Ovary (tissue), 9 donors: ENCODE measurements around the gene CLDN9. TPM values are rescaled to one million over a fixed set of nuclear protein-coding genes. Genes with fewer than 3 reads are reported as not detected.

ENCODE experiments used
- DNase-seq, 5 donors: peaks; one replicate each; pipeline ENCODE4 v3.0.0-alpha.2; 2019 to 2020
- H3K27ac ChIP-seq, 2 donors: fragments of 200-600 bp; one replicate each; pipeline versions ENCODE4 v1.5.1 to v1.8.0; 2019 to 2022
- H3K27me3 ChIP-seq: fragments of 200-600 bp; one replicate; pipeline ENCODE4 v1.8.0; 2022
- H3K36me3 ChIP-seq: fragments of 200-600 bp; sonication (generic); one replicate; pipeline ENCODE4 v1.5.1; 2019
- H3K4me1 ChIP-seq: one replicate; pipeline ENCODE4 v1.8.1; 2013; ENCODE audit warnings: mild to moderate bottlenecking, moderate library complexity; ENCODE audit not compliant: insufficient read depth
- H3K4me3 ChIP-seq: fragments of 200-600 bp; sonication (generic); one replicate; pipeline ENCODE4 v1.5.1; 2017
- H3K9me3 ChIP-seq, 2 donors: fragments of 200-600 bp in 1 of 2; sonication (generic) in 1 of 2; one replicate each; pipeline versions ENCODE4 v1.5.1 to v1.8.1; 2013 to 2019; ENCODE audit warnings: mild to moderate bottlenecking in 1 of 2, moderate library complexity in 1 of 2
- CTCF ChIP-seq, 3 donors: fragments of 450-650 bp in 2 of 3; fragments of 200-600 bp in 1 of 3; IDR thresholded peaks; one replicate each; pipeline versions ENCODE4 v1.5.1 to v1.8.0; 2016 to 2022; ENCODE audit warnings: antibody characterized with exemption in 3 of 3, mild to moderate bottlenecking in 1 of 3
- EP300 ChIP-seq: sonication (generic); formaldehyde crosslinking; IDR thresholded peaks from one replicate; pipeline ENCODE4 v1.6.1; 2017; ENCODE audit warnings: antibody characterized with exemption
- POLR2A ChIP-seq: fragments of 450-650 bp; IDR thresholded peaks from one replicate; pipeline ENCODE4 v1.6.1; 2017; ENCODE audit warnings: antibody characterized with exemption, mild to moderate bottlenecking, moderate library complexity
- WGBS, 3 donors: extraction: QIAGEN DNeasy Blood & Tissue Kit in 1 of 3; methylation state at CpG; one replicate each; pipeline versions ENCODE4 v1.1.5 to v1.1.7; 2013 to 2017; 5-methylcytosine and 5-hydroxymethylcytosine counted together
- intact Hi-C, 4 donors: fragments of 100-400 bp; cut with DNase I; formaldehyde crosslinking; loops; one replicate each; pipeline versions ENCODE4 v1.11.0 to v1.15.1; 2022 to 2023
- polyA plus RNA-seq, 2 donors: library from polyadenylated mRNA; stranded (reverse); fragments of 200-250 nt in 1 of 2; fragments of 350-450 nt in 1 of 2; fragmentation: Illumina TruSeq in 1 of 2; extraction: RNeasy Lipid Tissue Mini Kit (QIAGEN cat#74804) in 1 of 2; gene quantifications; one replicate each; pipeline ENCODE4 v1.2.3, GENCODE V29; 2013 to 2014
- total RNA-seq, 7 donors: library from RNA; depleted of rRNA in 2 of 7; stranded (reverse); fragments of >200 nt in 2 of 7; fragmentation: NEBNext Ultra II Directional in 3 of 7; extraction: Animal tissue kit (Norgen Biotek cat#: 25700) in 3 of 7; gene quantifications; one replicate each; pipeline versions ENCODE4 v1.1.0 to v1.2.4, GENCODE V29; 2016 to 2023
- donor health status: DM: no; HTN: no; CAD: no; lungs with moderate emphysema.
- donor health status: DM: no; HTN: no; CAD: no.
- donor health status: Bipolar disorder and iron deficiency.
- donor health status: DM: yes; HTN: yes; CAD: no.
- donor health status: DM: no; HTN: no; CAD: no.
- donor health status: DM: yes; HTN: yes; CAD: no.

CLDN9 gene
- total and polyA plus RNA-seq, 9 donors: 0.11 to 0.24 (median 0.19) TPM; not detected in 5

- no peaks in the 10 kb centered on the region for H3K27me3 ChIP-seq
- 64 to 67% (median 65%) methylated on average over 10 of the region's 10 CpGs for WGBS, 3 donors
These were observed 21.8 kb upstream of the CLDN9 start for GRCh38 chr16:2990891-2991290.

GRCh38 chr16:2991566-2992261 is 21.0 kb upstream of the CLDN9 start:
- Histone ChIP-seq H3K36me3 (no peaks in the 10 kb centered on the region), H3K9me3 (no peaks in the 10 kb centered on the region), H3K27me3 (no peaks in the 10 kb centered on the region), H3K4me1 (no peaks in the 10 kb centered on the region), H3K4me3 (no peak overlapping the region), H3K27ac (no peak overlapping the region)
- intact Hi-C loops: no loop called here
- 82 to 85% (median 85%) methylated on average over 12 of the region's 12 CpGs for WGBS, 3 donors
- no peak for DNase-seq
- no peak for TF ChIP-seq EP300

More at GRCh38 chr16:2990891-2991290, 21.8 kb upstream of the CLDN9 start:
- H3K27ac ChIP-seq: no peak overlapping the region
- no peaks in the 10 kb centered on the region for H3K9me3 ChIP-seq
- no peak overlapping the region for H3K4me3 ChIP-seq
- no peak for TF ChIP-seq EP300
- no peak for TF ChIP-seq CTCF (IDR thresholded peaks at IDR 0.05)
- TF ChIP-seq POLR2A: no peak
- no peak for DNase-seq
- H3K4me1 ChIP-seq: no peaks in the 10 kb centered on the region
- intact Hi-C loops: no loop called here
- H3K36me3 ChIP-seq: no peaks in the 10 kb centered on the region

GRCh38 chr16:2992383-2993081 is 20.2 kb upstream of the CLDN9 start:
- Histone ChIP-seq H3K9me3 (no peaks in the 10 kb centered on the region), H3K27ac (no peak overlapping the region), H3K4me1 (no peaks in the 10 kb centered on the region), H3K36me3 (no peaks in the 10 kb centered on the region), H3K27me3 (no peaks in the 10 kb centered on the region), H3K4me3 (no peak overlapping the region)
- DNase-seq: no peak
- WGBS, 3 donors: 84 to 87% (median 86%) methylated on average over 14 of the region's 14 CpGs
- intact Hi-C loops: no loop called here
- no peak for TF ChIP-seq EP300
- no peak for TF ChIP-seq POLR2A
- no peak for TF ChIP-seq CTCF (IDR thresholded peaks at IDR 0.05)

GRCh38 chr16:2996298-2996697 is 16.4 kb upstream of the CLDN9 start:
- Histone ChIP-seq H3K4me3 (no peak overlapping the region), H3K27me3 (no peaks in the 10 kb centered on the region), H3K27ac (no peak overlapping the region), H3K36me3 (no peaks in the 10 kb centered on the region), H3K4me1 (no peaks in the 10 kb centered on the region), H3K9me3 (no peaks in the 10 kb centered on the region)
- 39 to 51% (median 47%) methylated on average over 13 of the region's 13 CpGs for WGBS, 3 donors
- intact Hi-C loops: no loop called here
- TF ChIP-seq CTCF (IDR thresholded peaks at IDR 0.05) (no peak), POLR2A (no peak), EP300 (no peak)
- no peak for DNase-seq

- Histone ChIP-seq H3K9me3 (no peaks in the 10 kb centered on the region), H3K27ac (no peak overlapping the region), H3K27me3 (no peaks in the 10 kb centered on the region), H3K4me1 (no peaks in the 10 kb centered on the region), H3K36me3 (no peaks in the 10 kb centered on the region), H3K4me3 (no peak overlapping the region)
- no peak for TF ChIP-seq CTCF (IDR thresholded peaks at IDR 0.05)
- no peak for TF ChIP-seq POLR2A
- no peak for TF ChIP-seq EP300
- WGBS, 3 donors: 67 to 76% (median 71%) methylated on average over 6 of the region's 6 CpGs
- intact Hi-C loops: no loop called here
- DNase-seq: no peak
These were observed 12.8 kb upstream of the CLDN9 start for GRCh38 chr16:2999929-3000328.
